IPS-NIHi11 (cell line): ENCODE measurements around the gene SPINK13.
"Not testable (repeated sequence)": the region's sequence is repeated elsewhere in the genome, so short reads cannot be mapped to it uniquely, and the experiment has no call there.

ENCODE experiments used
- DNase-seq: peaks from one replicate; pipeline ENCODE4 v3.0.0; 2012; ENCODE audit warnings: mixed read lengths, low spot score

The SPINK13 gene

GRCh38 chr5:148268566-148268965 is at the start of gene SPINK13:
Gene SPINK13 (plus strand): TSS chr5:148268794. CDS start chr5:148270073, 1,279 bp downstream.
- no peak for DNase-seq

- no peak for DNase-seq
Observed at GRCh38 chr5:148221508-148221907, 47.1 kb upstream of the SPINK13 start.

GRCh38 chr5:148224117-148224742 is 44.4 kb upstream of the SPINK13 start:
- DNase-seq = no peak

GRCh38 chr5:148228392-148228984 is 40.1 kb upstream of the SPINK13 start:
- no peak for DNase-seq

- no peak for DNase-seq
Observed at GRCh38 chr5:148229840-148230239, 38.8 kb upstream of the SPINK13 start.

GRCh38 chr5:148230240-148230639 is 38.4 kb upstream of the SPINK13 start:
- no peak for DNase-seq

GRCh38 chr5:148237785-148238417 is 30.7 kb upstream of the SPINK13 start:
- no peak for DNase-seq

GRCh38 chr5:148238418-148238794 is 30.2 kb upstream of the SPINK13 start, which contains the start of gene MARCOL:
Gene MARCOL (plus strand): TSS chr5:148238525. CDS start chr5:148238598, 73 bp downstream.
- DNase-seq = no peak

GRCh38 chr5:148248894-148249293 is 19.7 kb upstream of the SPINK13 start:
- DNase-seq = no peak

GRCh38 chr5:148255456-148255855 is 13.1 kb upstream of the SPINK13 start:
- DNase-seq = no peak

GRCh38 chr5:148259288-148259687 is 9.3 kb upstream of the SPINK13 start:
- DNase-seq = no peak

- DNase-seq = no peak
Observed at GRCh38 chr5:148261221-148261620, 7.4 kb upstream of the SPINK13 start.

- DNase-seq = no peak
Observed at GRCh38 chr5:148267962-148268361, 632 bp upstream of the SPINK13 start.

GRCh38 chr5:148275129-148275528 is 6.5 kb downstream of the SPINK13 start:
- DNase-seq = not testable (repeated sequence)

- DNase-seq = not testable (repeated sequence)
Observed at GRCh38 chr5:148280893-148281292, 12.3 kb downstream of the SPINK13 start.

- DNase-seq = not testable (repeated sequence)
Observed at GRCh38 chr5:148281336-148281735, 12.7 kb downstream of the SPINK13 start.

GRCh38 chr5:148290271-148291195 is 21.9 kb downstream of the SPINK13 start:
- DNase-seq = peak; percentile 20

GRCh38 chr5:148297731-148298130 is 29.1 kb downstream of the SPINK13 start:
- DNase-seq = no peak

- peak; percentile 11 for DNase-seq
Observed at GRCh38 chr5:148306446-148306845, 37.9 kb downstream of the SPINK13 start.

GRCh38 chr5:148309019-148309418 is 40.4 kb downstream of the SPINK13 start:
- DNase-seq = no peak

- DNase-seq = no peak
Observed at GRCh38 chr5:148309746-148310145, 41.2 kb downstream of the SPINK13 start.

- DNase-seq = no peak
Observed at GRCh38 chr5:148311484-148311883, 42.9 kb downstream of the SPINK13 start.
